ENCODE data around the gene IL6R. TPM values are rescaled to one million over a fixed set of nuclear protein-coding genes. Genes with fewer than 3 reads are reported as not detected.
"Not testable (repeated sequence)": the region's sequence is repeated elsewhere in the genome, so short reads cannot be mapped to it uniquely, and the experiment has no call there.

Gene IL6R
- total and polyA plus RNA-seq, 2 of the 4 experiments (the other 2 are of a cell fraction) = 5.3 to 9.5 TPM

DNA sequence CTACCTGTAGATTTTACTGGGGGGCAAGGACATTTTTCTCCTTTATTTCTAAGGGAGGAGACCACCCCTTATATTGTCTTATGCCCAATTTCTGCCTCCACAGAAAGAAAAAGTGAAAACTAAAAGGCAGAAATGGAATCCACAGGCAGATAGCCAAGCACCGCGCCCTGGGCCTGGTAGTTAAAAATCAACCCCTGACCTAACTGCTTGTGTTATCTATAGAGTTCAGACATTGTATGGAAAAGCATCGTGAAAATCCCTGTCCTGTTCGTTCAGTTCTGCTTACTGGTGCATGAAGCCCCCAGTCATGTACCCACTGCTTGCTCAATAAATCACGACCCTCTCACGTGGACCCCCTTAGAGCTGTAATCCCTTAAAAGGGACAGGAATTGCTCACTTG lies 33.7 kb upstream of the IL6R start:
- no peak overlapping the region for H3K9ac ChIP-seq (ENCODE audit: low read depth, low read length)
- TF ChIP-seq USF2 (IDR thresholded peaks at IDR 0.05; ENCODE audit: low read depth, low read length) = no peak
- H4K8ac ChIP-seq (ENCODE audit: low read depth in 2 of 2, low read length in 2 of 2) = no peak overlapping the region
- no peak overlapping the region for H3K18ac ChIP-seq (ENCODE audit: low read depth, low read length)
- H2AK5ac ChIP-seq (ENCODE audit: low read depth, low read length) = no peak overlapping the region
- intact Hi-C loops (cut with micrococcal nuclease) = no loop called here
- no peak overlapping the region for H3K4me3 ChIP-seq (ENCODE audit: insufficient read depth, low read depth, low read length)
- H2BK120ac ChIP-seq (ENCODE audit: low read depth, low read length) = no peak overlapping the region
- POLR2A ChIA-PET (ENCODE audit: unreplicated experiment) = no interaction called here
- no peak overlapping the region for H3K4ac ChIP-seq (ENCODE audit: low read depth, low read length)
- no peaks in the 10 kb centered on the region for H4K20me1 ChIP-seq (ENCODE audit: insufficient read depth, low read length)
- H3K14ac ChIP-seq (replicated peaks; ENCODE audit: low read depth, low read length) = no peak overlapping the region
- DNase-seq (no peak), ATAC-seq (ENCODE audit: low read depth) (no peak)
- no peak overlapping the region for H2BK5ac ChIP-seq (ENCODE audit: low read depth, low read length, poor library complexity, severe bottlenecking)
- no peak overlapping the region for H2BK15ac ChIP-seq (ENCODE audit: low read depth, low read length)
- no peaks in the 10 kb centered on the region for H3K4me1 ChIP-seq (ENCODE audit: control insufficient read depth, insufficient read depth, low read length)
- no peak overlapping the region for H3K27ac ChIP-seq (ENCODE audit: insufficient read depth, low read length)
- WGBS, 2 experiments (ENCODE audit: extremely low coverage in 2 of 2, insufficient read length in 1 of 2) = no CpG with 5 or more reads among the region's 6 CpGs
- no peak overlapping the region for H3K56ac ChIP-seq (ENCODE audit: extremely low read depth, insufficient read depth, low read length)
- H2AK9ac ChIP-seq (replicated peaks; ENCODE audit: low read depth, low read length, poor library complexity) = no peak overlapping the region
- dilution Hi-C loops (cut with HindIII; ENCODE audit: low sequenced_read_pairs, unreplicated experiment) = no loop called here
- H4K5ac ChIP-seq (ENCODE audit: low read depth, low read length) = no peak overlapping the region
- no TSS peak for BruUV-seq (replicated peaks)
- in situ Hi-C loops (cut with MboI; ENCODE audit: low sequenced_read_pairs) = no loop called here
- H2AFZ ChIP-seq (replicated peaks; ENCODE audit: low read length, poor library complexity) = no peak overlapping the region
- CTCF ChIA-PET = no interaction called here
- H3K27me3 ChIP-seq (ENCODE audit: control insufficient read depth, insufficient read depth, low read length) = no peaks in the 10 kb centered on the region; the same call in 1 of the 2 replicates
- no peaks in the 10 kb centered on the region for H3K79me1 ChIP-seq (ENCODE audit: low read depth in 1 of 2, low read length in 2 of 2)
- no peaks in the 10 kb centered on the region for H3K36me3 ChIP-seq (ENCODE audit: control insufficient read depth, insufficient read depth, low read length)
- H3K9me1 ChIP-seq (ENCODE audit: insufficient read depth, low read length) = no peaks in the 10 kb centered on the region
- no peak overlapping the region for H3K4me2 ChIP-seq (ENCODE audit: low read depth, low read length)
- H2BK20ac ChIP-seq (ENCODE audit: low read depth, low read length) = no peak overlapping the region
- H3K9me3 ChIP-seq (ENCODE audit: control insufficient read depth, insufficient read depth, low read length) = no peaks in the 10 kb centered on the region
- H4K91ac ChIP-seq (ENCODE audit: insufficient read depth, low read depth, low read length) = no peak overlapping the region
- no peak overlapping the region for H3K23ac ChIP-seq (ENCODE audit: low read depth, low read length)

DNA sequence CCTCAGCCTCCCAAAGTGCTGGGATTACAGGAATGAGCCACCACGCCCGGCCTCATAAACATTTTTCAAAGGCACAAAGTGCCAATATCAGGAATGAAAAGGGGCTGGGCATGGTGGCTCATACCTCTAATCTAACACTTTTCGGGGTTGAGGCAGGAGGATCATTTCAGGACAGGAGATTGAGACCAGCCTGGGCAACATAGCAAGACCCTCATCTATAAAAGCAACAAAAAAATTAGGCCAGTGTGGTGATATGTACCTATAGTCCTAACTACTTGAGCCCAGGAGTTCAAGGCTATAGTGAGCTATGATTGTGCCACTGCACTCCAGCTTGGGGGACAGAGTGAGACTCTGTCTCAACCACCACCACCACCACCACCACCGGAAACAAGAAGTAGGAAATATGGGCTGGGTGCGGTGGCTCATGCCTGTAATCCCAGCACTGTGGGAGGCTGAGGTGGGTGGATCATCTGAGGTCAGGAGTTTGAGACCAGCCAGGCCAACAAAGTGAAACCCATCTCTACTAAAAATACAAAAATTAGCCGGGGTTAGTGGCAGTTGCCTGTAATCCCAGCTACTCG lies 31.3 kb upstream of the IL6R start:
- H3K4me2 ChIP-seq (ENCODE audit: low read depth, low read length); H4K8ac ChIP-seq (ENCODE audit: low read depth in 2 of 2, low read length in 2 of 2); H3K27me3 ChIP-seq (ENCODE audit: control insufficient read depth, insufficient read depth, low read length); H3K4me3 ChIP-seq (ENCODE audit: insufficient read depth, low read depth, low read length); H2AFZ ChIP-seq (replicated peaks; ENCODE audit: low read length, poor library complexity); H3K56ac ChIP-seq (ENCODE audit: extremely low read depth, insufficient read depth, low read length); H4K91ac ChIP-seq (ENCODE audit: insufficient read depth, low read depth, low read length); in situ Hi-C loops (cut with MboI; ENCODE audit: low sequenced_read_pairs); H2BK20ac ChIP-seq (ENCODE audit: low read depth, low read length); dilution Hi-C loops (cut with HindIII; ENCODE audit: low sequenced_read_pairs, unreplicated experiment); H4K20me1 ChIP-seq (ENCODE audit: insufficient read depth, low read length); ATAC-seq (ENCODE audit: low read depth); H3K4ac ChIP-seq (ENCODE audit: low read depth, low read length); H2AK9ac ChIP-seq (replicated peaks; ENCODE audit: low read depth, low read length, poor library complexity); DNase-seq; H3K4me1 ChIP-seq (ENCODE audit: control insufficient read depth, insufficient read depth, low read length); H3K14ac ChIP-seq (replicated peaks; ENCODE audit: low read depth, low read length); H3K36me3 ChIP-seq (ENCODE audit: control insufficient read depth, insufficient read depth, low read length); H3K9ac ChIP-seq (ENCODE audit: low read depth, low read length); H2BK120ac ChIP-seq (ENCODE audit: low read depth, low read length); BruUV-seq (replicated peaks); H4K5ac ChIP-seq (ENCODE audit: low read depth, low read length); intact Hi-C loops (cut with micrococcal nuclease); H3K9me1 ChIP-seq (ENCODE audit: insufficient read depth, low read length); H3K18ac ChIP-seq (ENCODE audit: low read depth, low read length); CTCF ChIA-PET; H2AK5ac ChIP-seq (ENCODE audit: low read depth, low read length); POLR2A ChIA-PET (ENCODE audit: unreplicated experiment); H3K9me3 ChIP-seq (ENCODE audit: control insufficient read depth, insufficient read depth, low read length); H3K79me1 ChIP-seq (ENCODE audit: low read depth in 1 of 2, low read length in 2 of 2); H2BK15ac ChIP-seq (ENCODE audit: low read depth, low read length); H3K27ac ChIP-seq (ENCODE audit: insufficient read depth, low read length); H2BK5ac ChIP-seq (ENCODE audit: low read depth, low read length, poor library complexity, severe bottlenecking); H3K23ac ChIP-seq (ENCODE audit: low read depth, low read length): not testable (repeated sequence)
- 63% methylated on average over 2 of the region's 7 CpGs; no CpG with 5 or more reads in 1 of the 2 experiments for WGBS, 2 experiments (ENCODE audit: extremely low coverage in 2 of 2, insufficient read length in 1 of 2)

Measured in IMR-90 (cell line).